Heart left ventricle (tissue), 16 donors: ENCODE results near the gene AFF3. TPM values are rescaled to one million over a fixed set of nuclear protein-coding genes. Genes with fewer than 3 reads are reported as not detected.

ENCODE experiments used
- ATAC-seq, 4 donors: fragments of 200-7000 bp; cut with Tn5 transposase; one replicate each; pipeline ENCODE4 v1.9.1; 2020 to 2022; ENCODE audit warnings: moderate library complexity in 4 of 4, mild to moderate bottlenecking in 3 of 4, moderate number of reproducible peaks in 1 of 4
- DNase-seq, 5 donors: peaks; one replicate each; pipeline ENCODE4 v3.0.0-alpha.2; 2020
- H3K27ac ChIP-seq, 12 donors: fragments of 200-600 bp; sonication (generic) in 4 of 12; one replicate each; pipeline versions ENCODE4 v1.5.0 to v1.8.0; 2016 to 2022; ENCODE audit warnings: mild to moderate bottlenecking in 2 of 12
- H3K27me3 ChIP-seq, 9 donors: fragments of 200-600 bp; sonication (generic) in 2 of 9; one replicate each; pipeline versions ENCODE4 v1.5.1 to v1.8.0; 2016 to 2022; ENCODE audit warnings: mild to moderate bottlenecking in 3 of 9
- H3K36me3 ChIP-seq, 9 donors: fragments of 200-600 bp; sonication (generic) in 2 of 9; one replicate each; pipeline versions ENCODE4 v1.5.0 to v1.8.0; 2018 to 2022; ENCODE audit warnings: mild to moderate bottlenecking in 2 of 9
- H3K4me1 ChIP-seq, 12 donors: fragments of 200-600 bp; sonication (generic) in 4 of 12; one replicate each; pipeline versions ENCODE4 v1.5.0 to v1.8.0; 2016 to 2022; ENCODE audit warnings: mild to moderate bottlenecking in 3 of 12
- H3K4me3 ChIP-seq, 12 donors: fragments of 200-600 bp; sonication (generic) in 4 of 12; one replicate each; pipeline versions ENCODE4 v1.5.0 to v1.8.0; 2017 to 2022; ENCODE audit warnings: mild to moderate bottlenecking in 9 of 12, moderate library complexity in 4 of 12
- H3K9me3 ChIP-seq, 12 donors: fragments of 200-600 bp; sonication (generic) in 4 of 12; one replicate each; pipeline versions ENCODE4 v1.5.0 to v1.8.0; 2016 to 2022; ENCODE audit warnings: mild to moderate bottlenecking in 1 of 12
- CTCF ChIP-seq, 12 donors: fragments of 200-600 bp; sonication (generic) in 4 of 12; IDR thresholded peaks; one replicate each; pipeline versions ENCODE4 v1.5.0 to v1.8.0; 2018 to 2022; ENCODE audit warnings: antibody characterized with exemption in 12 of 12, mild to moderate bottlenecking in 5 of 12
- POLR2A ChIP-seq, 2 donors: fragments of 450-650 bp; IDR thresholded peaks; one replicate each; pipeline ENCODE4 v1.6.1; 2017; ENCODE audit warnings: antibody characterized with exemption in 2 of 2, mild to moderate bottlenecking in 2 of 2, moderate library complexity in 2 of 2
- WGBS, 4 donors: extraction: QIAGEN DNeasy Blood & Tissue Kit in 2 of 4; methylation state at CpG; one replicate each; pipeline versions ENCODE4 v1.1.5 to v1.1.7; 2013 to 2018; 5-methylcytosine and 5-hydroxymethylcytosine counted together
- intact Hi-C, 10 donors: fragments of 100-400 bp; cut with DNase I; formaldehyde crosslinking; loops; one replicate each; pipeline versions ENCODE4 v1.11.1 to v1.14.2; 2022
- polyA plus RNA-seq, 2 donors: library from polyadenylated mRNA; stranded (reverse); fragments of 200-250 nt; gene quantifications; one replicate each; pipeline ENCODE4 v1.2.3, GENCODE V29; 2013
- total RNA-seq, 9 donors: library from RNA; depleted of rRNA in 2 of 9; stranded (reverse); fragments of >200 nt in 2 of 9; fragmentation: NEBNext Ultra II Directional in 3 of 9; extraction: Animal tissue kit (Norgen Biotek cat#: 25700) in 3 of 9; gene quantifications; one replicate each; pipeline versions ENCODE4 v1.1.0 to v1.2.4, GENCODE V29; 2016 to 2023
- donor health status: ischemic (EF 13 %, LVEDD 7.1; RV severe dilation, severe dysfunction).
- donor health status: healthy with polysubstance abuse.
- donor health status: DM: no; HTN: yes; CAD: no.
- donor health status: DM: no; HTN: no; CAD: no.
- donor health status: ischemic (EF 25% LVEDD 6.9; RV normal size, moderate dysfunction).
- donor health status: ischemic (EF 25% LVEDD 5.7; RV mildly dilated, moderate dysfunction).
- donor health status: healthy.
- donor health status: DM: yes; HTN: yes; CAD: no.
- donor health status: ischemic (EF 35%, LVEDD 5.7; RV mildly dilated, moderate dysfunction).
- donor health status: nonischemic (EF 11% LVEDD 7.7; RV severe dilation, severe dysfunction).
- donor health status: DM: yes; HTN: yes; CAD: no.
- donor health status: PGD.
- donor health status: ischemic (EF 29% LVEDD 5.4; RV normal size, mild dysfunction).
- donor health status: nonischemic (EF 23%, LVEDD 6.1; RV moderate dilation, normal function).

The AFF3 gene
- total and polyA plus RNA-seq, 11 donors = 1.3 to 15.5 (median 4.7) TPM

- intact Hi-C loops = no loop called here
- TF ChIP-seq CTCF (IDR thresholded peaks at IDR 0.05) = no peak
- no peak for TF ChIP-seq POLR2A (IDR thresholded peaks at IDR 0.05)
- peak overlapping the region in 3 of 12 donors; percentile 25 to 80 (median 32) for H3K27ac ChIP-seq
- no peak overlapping the region for H3K4me3 ChIP-seq
- H3K4me1 ChIP-seq = peaks cover 0 to 70% (median 0%) of the 10 kb centered on the region in 12 donors
- ATAC-seq = no peak
- H3K27me3 ChIP-seq = no peaks in the 10 kb centered on the region
- H3K36me3 ChIP-seq = no peaks in the 10 kb centered on the region
- DNase-seq = no peak
- peaks cover 0 to 13% (median 0%) of the 10 kb centered on the region in 12 donors for H3K9me3 ChIP-seq
- 59 to 64% (median 64%) methylated on average over 7 of the region's 7 CpGs for WGBS, 4 donors
Observed at GRCh38 chr2:99772591-99773331, 369.6 kb downstream of the AFF3 start.

- ATAC-seq = peak; percentile 26 to 82 (median 66)
- intact Hi-C loops = no loop called here
- Histone ChIP-seq H3K36me3 (no peaks in the 10 kb centered on the region), H3K27me3 (no peaks in the 10 kb centered on the region), H3K27ac (peak overlapping the region in 2 of 12 donors; percentile 25 to 80), H3K9me3 (peaks cover 0 to 13% (median 0%) of the 10 kb centered on the region in 12 donors), H3K4me3 (no peak overlapping the region), H3K4me1 (peaks cover 0 to 71% (median 0%) of the 10 kb centered on the region in 12 donors)
- DNase-seq = peak in 4 of 5 donors; percentile 28 to 69 (median 58)
- 79 to 85% (median 82%) methylated on average over 13 of the region's 13 CpGs for WGBS, 4 donors
- no peak for TF ChIP-seq POLR2A (IDR thresholded peaks at IDR 0.05)
Observed at GRCh38 chr2:99771681-99772333, 370.6 kb downstream of the AFF3 start.

GRCh38 chr2:99770876-99771275 is 371.5 kb downstream of the AFF3 start:
- ATAC-seq (no peak), DNase-seq (no peak)
- no peak for TF ChIP-seq POLR2A (IDR thresholded peaks at IDR 0.05)
- TF ChIP-seq CTCF (IDR thresholded peaks at IDR 0.05) = no peak
- no peak overlapping the region for H3K4me3 ChIP-seq
- H3K27ac ChIP-seq = peak overlapping the region in 2 of 12 donors; percentile 28 to 80
- no peaks in the 10 kb centered on the region for H3K36me3 ChIP-seq
- intact Hi-C loops = no loop called here
- peaks cover 0 to 69% (median 0%) of the 10 kb centered on the region in 12 donors for H3K4me1 ChIP-seq
- peaks cover 0 to 13% (median 0%) of the 10 kb centered on the region in 12 donors for H3K9me3 ChIP-seq
- WGBS, 4 donors = 45 to 48% (median 47%) methylated on average over 2 of the region's 2 CpGs
- H3K27me3 ChIP-seq = no peaks in the 10 kb centered on the region

GRCh38 chr2:99765731-99766318 is 376.6 kb downstream of the AFF3 start:
- WGBS, 4 donors = 81 to 90% (median 88%) methylated on average over 4 of the region's 4 CpGs
- DNase-seq = no peak
- Histone ChIP-seq H3K36me3 (no peaks in the 10 kb centered on the region), H3K27ac (no peak overlapping the region), H3K9me3 (peaks cover 0 to 7% (median 0%) of the 10 kb centered on the region in 12 donors), H3K4me3 (no peak overlapping the region), H3K4me1 (peaks cover 0 to 55% (median 0%) of the 10 kb centered on the region in 12 donors), H3K27me3 (no peaks in the 10 kb centered on the region)
- no peak for ATAC-seq
- no peak for TF ChIP-seq CTCF (IDR thresholded peaks at IDR 0.05)
- no peak for TF ChIP-seq POLR2A (IDR thresholded peaks at IDR 0.05)
- intact Hi-C loops = no loop called here
